K562 (cell line): ENCODE results near the gene PPP1R9A. TPM values are rescaled to one million over a fixed set of nuclear protein-coding genes. Genes with fewer than 3 reads are reported as not detected.

Experiments
- ATAC-seq: fragments of 200-7000 bp; cut with Tn5 transposase; 3 replicates; pipeline ENCODE4 v1.9.1; 2020; ENCODE audit warnings: moderate library complexity
- BruUV-seq: library from RNA; stranded (reverse); fragments of 400-500 nt; replicated peaks from 2 replicates; lab custom pipeline; 2021; lab: Mats Ljungman, UMichigan
- CTCF ChIA-PET: fragments of 300-600 bp; formaldehyde crosslinking; extraction: SDS; loops from one replicate; lab custom pipeline; 2021; ENCODE audit warnings: low intra/inter-chr PET ratio; lab: Yijun Ruan, JAX
- POLR2A ChIA-PET: fragments of 300-600, 350-650 bp; sonication (Branson Sonifier 250); formaldehyde crosslinking; extraction: SDS; loops from one replicate; lab custom pipeline; 2021; ENCODE audit warnings: antibody characterized with exemption, inconsistent platforms; lab: Yijun Ruan, JAX
- DNase-seq, 4 experiments: peaks; one replicate each; pipeline versions ENCODE4 v3.0.0 to v3.0.0-alpha.2; 2011 to 2018; ENCODE audit warnings: low spot score in 3 of 4, mixed read lengths in 3 of 4; ENCODE audit errors: extremely low read depth in 1 of 4
- FAIRE-seq: peaks from 2 replicates; lab custom pipeline; 2011; peaks lifted over from hg19 to GRCh38; lab: Jason Lieb, UNC
- H2AFZ ChIP-seq: 2 replicates; pipeline ENCODE4 v1.6.0; 2011; ENCODE audit warnings: low read depth, low read length, control low read depth, inconsistent platforms
- H3K27ac ChIP-seq: fragments of 200-600 bp; 3 replicates; pipeline ENCODE4 v1.8.0; 2011; ENCODE audit warnings: low read depth, mild to moderate bottlenecking, control low read depth, inconsistent platforms, low read length, moderate library complexity, mixed read lengths; ENCODE audit errors: extremely low read depth
- H3K27me3 ChIP-seq, 2 experiments: fragments of 300-600 bp in 1 of 2; 2 replicates in 1 of 2; 3 replicates in 1 of 2; pipeline versions ENCODE4 v1.6.0 to v1.8.0; 2011; ENCODE audit warnings: inconsistent platforms in 2 of 2, low read length in 2 of 2, mild to moderate bottlenecking in 1 of 2, mixed read lengths in 1 of 2, moderate library complexity in 1 of 2; ENCODE audit not compliant: control insufficient read depth in 2 of 2, insufficient read depth in 2 of 2
- H3K36me3 ChIP-seq: fragments of 300-600 bp; 3 replicates; pipeline ENCODE4 v1.8.0; 2011; ENCODE audit warnings: mild to moderate bottlenecking, low read length, inconsistent platforms; ENCODE audit not compliant: control insufficient read depth, insufficient read depth
- H3K4me1 ChIP-seq, 2 experiments: fragments of 200-600 bp in 1 of 2; replicated peaks in 1 of 2; 2 replicates in 1 of 2; 3 replicates in 1 of 2; pipeline versions ENCODE4 v1.5.1 to v1.8.0; 2011; ENCODE audit warnings: inconsistent platforms in 2 of 2, low read length in 2 of 2, mild to moderate bottlenecking in 1 of 2, mixed read lengths in 1 of 2, moderate library complexity in 1 of 2; ENCODE audit not compliant: control insufficient read depth in 2 of 2, insufficient read depth in 2 of 2
- H3K4me2 ChIP-seq: 2 replicates; pipeline ENCODE4 v1.6.1; 2011; ENCODE audit warnings: low read length, control low read depth, inconsistent platforms, mixed read lengths; ENCODE audit not compliant: insufficient read depth
- H3K4me3 ChIP-seq: fragments of 200-600 bp; sonication (generic), shearing (Covaris generic); 2 replicates; pipeline ENCODE4 v1.5.1; 2016; ENCODE audit warnings: control low read depth, inconsistent platforms
- H3K79me2 ChIP-seq: fragments of 200-600 bp; 3 replicates; pipeline ENCODE4 v1.8.0; 2011; ENCODE audit warnings: low read length, inconsistent platforms; ENCODE audit not compliant: control insufficient read depth, insufficient read depth
- H3K9ac ChIP-seq, 2 experiments: 2 replicates each; pipeline versions ENCODE4 v1.6.0 to v1.6.1; 2011; ENCODE audit warnings: low read depth in 2 of 2, low read length in 2 of 2, control low read depth in 1 of 2, inconsistent platforms in 1 of 2, mild to moderate bottlenecking in 1 of 2, mixed read lengths in 1 of 2; ENCODE audit not compliant: insufficient read depth in 1 of 2
- H3K9me1 ChIP-seq: one replicate; pipeline ENCODE4 v1.6.0; 2011; ENCODE audit warnings: inconsistent platforms, mild to moderate bottlenecking, low read length, moderate library complexity; ENCODE audit not compliant: control insufficient read depth, insufficient read depth
- H3K9me3 ChIP-seq: replicated peaks from 2 replicates; pipeline ENCODE4 v1.5.1; 2011; ENCODE audit warnings: low read depth, low read length, inconsistent platforms; ENCODE audit not compliant: control insufficient read depth, insufficient read depth
- H4K20me1 ChIP-seq: replicated peaks from 2 replicates; pipeline ENCODE4 v1.6.1; 2011; ENCODE audit warnings: low read length, inconsistent platforms, mixed read lengths; ENCODE audit not compliant: control insufficient read depth, insufficient read depth
- ARID3A ChIP-seq: IDR thresholded peaks from 2 replicates; pipeline ENCODE4 v1.6.1; 2012; ENCODE audit warnings: low read depth, low read length, improper control_type of control experiment, borderline replicate concordance
- E2F4 ChIP-seq: sonication (generic); formaldehyde crosslinking; IDR thresholded peaks from 2 replicates; pipeline ENCODE4 v1.8.0; 2022; ENCODE audit warnings: mild to moderate bottlenecking, low read depth, missing genetic modification reagents
- ETV6 ChIP-seq, 3 experiments: fragments of 150-350 bp in 1 of 3; sonication (generic) in 1 of 3; formaldehyde crosslinking in 1 of 3; IDR thresholded peaks; 2 replicates each; pipeline versions ENCODE4 v1.6.1 to v1.8.0; 2014 to 2022; ENCODE audit warnings: borderline replicate concordance in 2 of 3, low read depth in 2 of 3, antibody characterized with exemption in 1 of 3, low read length in 1 of 3, mild to moderate bottlenecking in 1 of 3, missing genetic modification reagents in 1 of 3
- FOSL1 ChIP-seq: fragments of 200-800 bp; sonication (Bioruptor generic); conservative IDR thresholded peaks from 2 replicates; pipeline ENCODE4 v1.6.1; 2016; ENCODE audit warnings: missing genetic modification characterization, missing compliant biosample characterization
- FOXJ2 ChIP-seq: fragments of 200-800 bp; sonication (Bioruptor generic); IDR thresholded peaks from 2 replicates; pipeline ENCODE4 v1.6.1; 2016; ENCODE audit warnings: missing genetic modification characterization, missing compliant biosample characterization
- FOXM1 ChIP-seq, 2 experiments: fragments of 450-650 bp in 1 of 2; sonication (generic) in 1 of 2; formaldehyde crosslinking in 1 of 2; IDR thresholded peaks; 2 replicates each; pipeline versions ENCODE4 v1.6.1 to v1.9.0; 2017 to 2022; ENCODE audit warnings: low read depth in 2 of 2, mild to moderate bottlenecking in 2 of 2, missing genetic modification reagents in 1 of 2, moderate library complexity in 1 of 2
- GABPB2 ChIP-seq: fragments of 250-450 bp; sonication (Bioruptor Pico); conservative IDR thresholded peaks from 2 replicates; pipeline ENCODE4 v1.5.1; 2021; ENCODE audit warnings: mild to moderate bottlenecking
- HCFC1 ChIP-seq: IDR thresholded peaks from 2 replicates; pipeline ENCODE4 v1.6.1; 2012; ENCODE audit warnings: low read depth, low read length, improper control_type of control experiment
- IRF9 ChIP-seq: fragments of 450-650 bp; IDR thresholded peaks from 2 replicates; pipeline ENCODE4 v1.6.1; 2016; ENCODE audit warnings: missing biosample characterization, missing genetic modification characterization
- NFE2 ChIP-seq: IDR thresholded peaks from 2 replicates; pipeline ENCODE4 v1.6.1; 2014; ENCODE audit warnings: antibody characterized with exemption, low read depth
- NFIC ChIP-seq: fragments of 450-650 bp; IDR thresholded peaks from 2 replicates; pipeline ENCODE4 v1.6.1; 2017; ENCODE audit warnings: mild to moderate bottlenecking, inconsistent platforms
- RBM34 ChIP-seq: fragments of 200-400 bp; formaldehyde crosslinking; IDR thresholded peaks from 2 replicates; pipeline ENCODE4 v1.6.1; 2018; ENCODE audit warnings: low read length, borderline replicate concordance; ENCODE audit not compliant: insufficient read depth
- SRSF3 ChIP-seq: fragments of 200-400 bp; formaldehyde crosslinking; IDR thresholded peaks from 2 replicates; pipeline ENCODE4 v1.6.1; 2016; ENCODE audit warnings: mild to moderate bottlenecking, low read length, moderate library complexity; ENCODE audit not compliant: insufficient read depth
- TSC22D4 ChIP-seq: fragments of 450-650 bp; IDR thresholded peaks from 2 replicates; pipeline ENCODE4 v1.6.1; 2016; ENCODE audit warnings: missing genetic modification characterization, missing biosample characterization, control low read depth
- ZBTB2 ChIP-seq: fragments of 450-650 bp; IDR thresholded peaks from 2 replicates; pipeline ENCODE4 v1.6.1; 2016; ENCODE audit warnings: antibody characterized with exemption
- ZNF175 ChIP-seq: fragments of 200-800 bp; sonication (Bioruptor generic); IDR thresholded peaks from 2 replicates; pipeline ENCODE4 v1.6.1; 2016; ENCODE audit warnings: low read depth, mild to moderate bottlenecking, missing genetic modification characterization, missing compliant biosample characterization
- ZNF408 ChIP-seq: fragments of 250-450 bp; sonication (Bioruptor Pico); IDR thresholded peaks from 2 replicates; pipeline ENCODE4 v1.4.0; 2020; ENCODE audit warnings: low read depth, mild to moderate bottlenecking, moderate library complexity
- ZNF76 ChIP-seq: fragments of 250-450 bp; sonication (Bioruptor Pico); IDR thresholded peaks from 2 replicates; pipeline ENCODE4 v1.4.0; 2020; ENCODE audit warnings: mild to moderate bottlenecking, moderate library complexity, borderline replicate concordance
- WGBS: fragments of 100-300 bp; shearing (Covaris generic); methylation state at CpG from one replicate; pipeline ENCODE4 v1.1.6; 2016; ENCODE audit warnings: low coverage, mixed read lengths; ENCODE audit not compliant: insufficient coverage; ENCODE audit errors: missing lambda C conversion rate; 5-methylcytosine and 5-hydroxymethylcytosine counted together
- in situ Hi-C: fragments of 300-500 bp; cut with MboI; formaldehyde crosslinking; loops from 4 replicates; pipeline ENCODE4 v1.15.0; 2018; ENCODE audit warnings: inconsistent platforms, mixed read lengths
- intact Hi-C: fragments of 100-400 bp; cut with micrococcal nuclease; formaldehyde crosslinking; loops from 2 replicates; pipeline ENCODE4 v1.14.2; 2022
- polyA plus RNA-seq, 8 experiments: library from polyadenylated mRNA; depleted of rRNA in 4 of 8; stranded (reverse) in 5 of 8; unstranded in 3 of 8; fragments of >200 nt; fragmentation: Nextera tagmentation in 2 of 8; fragmentation: Illumina TruSeq in 1 of 8; extraction: Ambion mirVana in 2 of 8; extraction: Trizol in 1 of 8; gene quantifications; 2 replicates each; pipeline versions ENCODE4 v1.2.1 to v1.2.3, GENCODE V29; 2011 to 2014; ENCODE audit warnings: inconsistent platforms in 1 of 8, missing spikeins in 1 of 8
- total RNA-seq, 7 experiments: library from RNA; depleted of rRNA in 6 of 7; stranded (reverse); fragments of >200 nt in 6 of 7; fragmentation: Illumina TruSeq in 2 of 7; extraction: Trizol in 2 of 7; gene quantifications; 2 replicates each; pipeline versions ENCODE4 v1.2.1 to v1.2.3, GENCODE V29; 2011 to 2021; ENCODE audit warnings: low replicate concordance in 1 of 7

Gene PPP1R9A
- total and polyA plus RNA-seq, 9 of the 15 experiments (the other 6 are each of a cell fraction or from before 2014, with no cell fraction given), result 0.24 TPM; not detected in 8

GRCh38 chr7:95209276-95209675 is 301.9 kb downstream of the PPP1R9A start:
- no peak overlapping the region for H2AFZ ChIP-seq
- H3K27ac ChIP-seq, result no peak overlapping the region
- H3K79me2 ChIP-seq, result no peaks in the 10 kb centered on the region
- no TSS peak for BruUV-seq
- no peak overlapping the region for H3K9ac ChIP-seq
- no peaks in the 10 kb centered on the region for H3K27me3 ChIP-seq
- H4K20me1 ChIP-seq, result no peaks in the 10 kb centered on the region
- no peak for FAIRE-seq
- CTCF ChIA-PET, result no interaction called here
- TF ChIP-seq HCFC1 (no peak), FOSL1 (tag) (no peak), NFE2 (no peak), ARID3A (no peak), SRSF3 (no peak), ZNF175 (CRISPR knock-in tag) (no peak), ZNF76 (CRISPR knock-in tag) (no peak), GABPB2 (CRISPR knock-in tag) (no peak), FOXJ2 (no peak), ZNF408 (CRISPR knock-in tag) (no peak), RBM34 (no peak), ETV6 (IDR thresholded peaks at IDR 0.05; ENCODE audit: borderline replicate concordance in 1 of 2, low read depth in 2 of 2, low read length in 1 of 2) (no peak), ETV6 (CRISPR knock-in tag; IDR thresholded peaks at IDR 0.05; ENCODE audit: borderline replicate concordance) (no peak), FOXM1 (IDR thresholded peaks at IDR 0.05; ENCODE audit: low read depth) (no peak), FOXM1 (CRISPR knock-in tag; IDR thresholded peaks at IDR 0.05; ENCODE audit: low read depth) (no peak), E2F4 (CRISPR knock-in tag) (no peak), ZBTB2 (no peak), NFIC (no peak), TSC22D4 (no peak), IRF9 (tag) (no peak)
- TF ChIP-seq, all 486 proteins: peak for 0
- no peak for DNase-seq
- intact Hi-C loops (no loop called here), in situ Hi-C loops (no loop called here)
- POLR2A ChIA-PET, result no interaction called here
- no peaks in the 10 kb centered on the region for H3K4me1 ChIP-seq
- no peaks in the 10 kb centered on the region for H3K9me1 ChIP-seq
- H3K9me3 ChIP-seq, result peaks cover 5% of the 10 kb centered on the region; the same call in 1 of the 2 replicates
- no peak for ATAC-seq
- H3K4me3 ChIP-seq, result no peak overlapping the region
- no peaks in the 10 kb centered on the region for H3K36me3 ChIP-seq
- WGBS, result 0% methylated on average over 2 of the region's 2 CpGs
- H3K4me2 ChIP-seq, result no peak overlapping the region
